HG02981 (cell line): ENCODE results near the gene RGL4.
"Not testable (repeated sequence)": the region's sequence is repeated elsewhere in the genome, so short reads cannot be mapped to it uniquely, and the experiment has no call there.

Experiments used
- ATAC-seq: cut with Tn5 transposase; IDR thresholded peaks from one replicate; pipeline ENCODE4 v1.9.1; 2021; ENCODE audit warnings: mild to moderate bottlenecking, moderate library complexity; ENCODE audit not compliant: unreplicated experiment

Gene RGL4

DNA sequence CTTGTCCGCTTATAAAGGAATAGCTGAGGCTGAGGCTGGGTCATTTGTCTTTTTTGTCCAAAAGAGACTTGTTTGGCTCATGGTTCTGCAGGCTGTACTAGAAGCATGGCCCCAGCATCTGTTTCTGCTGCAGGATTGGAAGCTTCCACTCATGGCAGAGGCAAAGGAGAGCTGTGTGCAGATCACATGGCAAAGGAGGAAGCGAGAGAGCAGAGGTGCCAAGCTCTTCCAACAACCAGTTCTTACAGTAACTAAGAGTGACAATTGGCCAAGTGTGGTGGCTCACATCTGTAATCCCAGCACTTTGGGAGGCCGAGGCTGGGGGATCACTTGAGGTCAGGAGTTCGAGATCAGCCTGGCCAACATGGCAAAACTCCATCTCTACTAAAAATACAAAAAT, 37.3 kb downstream of the RGL4 start:
- not testable (repeated sequence) for ATAC-seq

- no peak for ATAC-seq
Measured at GRCh38 chr22:23737696-23738095, 46.9 kb downstream of the RGL4 start.

DNA sequence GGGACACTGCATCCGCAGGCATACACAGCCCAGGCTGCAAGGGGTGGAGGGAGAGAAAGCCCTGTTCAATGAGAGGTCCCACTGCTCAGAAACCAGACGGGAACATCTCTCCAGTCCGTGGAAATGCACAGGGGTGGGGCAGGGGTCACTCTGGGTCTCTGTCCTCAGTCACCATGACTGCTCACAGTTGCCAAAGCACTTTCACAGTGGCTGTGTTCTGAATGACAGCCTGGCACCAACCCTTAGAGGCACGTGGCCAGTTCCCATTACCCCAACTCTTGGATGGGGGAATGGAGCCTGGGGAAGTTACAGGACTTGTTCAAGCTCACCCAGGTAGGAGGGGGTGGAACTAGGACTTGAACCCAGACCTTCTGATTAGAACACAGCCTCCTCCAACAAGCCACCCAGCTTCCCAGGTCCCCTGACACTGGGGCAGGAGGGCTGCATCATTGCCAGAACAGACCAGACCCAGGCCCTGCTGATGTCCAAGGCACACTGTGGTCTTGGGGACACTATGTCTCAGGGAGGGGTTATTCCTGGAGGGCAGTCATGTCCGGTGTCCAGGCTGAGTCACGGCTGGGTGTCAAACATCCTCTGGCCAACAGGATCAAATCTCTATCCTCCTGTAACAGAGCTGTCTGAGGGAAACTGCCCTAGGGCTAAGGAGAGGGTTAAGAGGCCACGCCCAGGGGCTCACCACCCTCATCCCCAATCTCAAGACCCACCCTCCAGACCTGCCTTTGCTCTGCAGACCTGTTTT, 51.9 kb downstream of the RGL4 start:
- ATAC-seq = no peak

GRCh38 chr22:23743303-23743705, 52.5 kb downstream of the RGL4 start:
- no peak for ATAC-seq

DNA sequence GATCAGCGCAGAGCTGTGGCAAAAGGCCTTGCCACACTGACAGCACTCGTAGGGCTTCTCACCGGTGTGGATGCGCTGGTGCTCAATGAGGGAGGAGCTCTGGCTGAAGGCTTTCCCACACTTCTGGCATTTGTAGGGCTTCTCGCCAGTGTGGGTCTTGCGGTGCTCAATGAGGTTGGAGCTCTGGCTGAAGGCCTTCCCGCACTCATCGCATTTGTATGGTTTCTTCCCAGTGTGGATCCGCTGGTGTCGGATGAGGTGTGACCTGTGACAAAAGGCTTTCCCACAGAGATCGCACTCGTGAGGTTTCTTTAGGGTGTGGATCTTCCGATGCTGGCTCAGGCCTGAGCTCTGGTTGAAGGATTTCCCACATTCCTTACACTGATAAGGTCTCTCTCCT, 53.2 kb downstream of the RGL4 start:
- no peak for ATAC-seq

- no peak for ATAC-seq
Measured at GRCh38 chr22:23744485-23744884, 53.7 kb downstream of the RGL4 start.

- no peak for ATAC-seq
Measured at GRCh38 chr22:23745791-23746190, 55.0 kb downstream of the RGL4 start.
